ENCODE measurements around the gene ITPKC. TPM values are rescaled to one million over a fixed set of nuclear protein-coding genes. Genes with fewer than 3 reads are reported as not detected.
"Not testable (repeated sequence)": the region's sequence is repeated elsewhere in the genome, so short reads cannot be mapped to it uniquely, and the experiment has no call there.

The ITPKC gene
- total RNA-seq, 4 donors from 2014 or later = 18.3 to 49.7 (median 25.1) TPM

DNA sequence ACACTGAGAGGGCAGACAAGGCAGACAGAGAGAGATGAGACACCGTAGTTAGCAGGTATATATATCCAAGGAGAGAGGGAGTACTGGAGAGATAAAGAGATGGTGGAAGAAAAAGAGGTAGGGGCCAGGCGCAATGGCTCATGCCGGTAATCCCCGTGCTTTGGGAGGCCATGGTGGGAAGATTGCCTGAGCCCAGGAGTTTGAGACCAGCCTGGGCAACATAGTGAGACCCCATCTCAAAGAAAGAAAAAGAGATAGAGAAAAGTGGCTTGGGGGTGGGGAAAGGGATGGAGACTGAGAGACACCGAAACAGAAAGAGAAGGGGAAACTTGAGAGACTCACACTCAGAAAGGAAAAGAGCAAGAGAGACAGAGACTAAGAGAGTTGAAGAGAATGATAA is 63.7 kb downstream of the ITPKC start:
- no peak overlapping the region for H3K27ac ChIP-seq
- peaks cover 0 to 2% of the 10 kb centered on the region in 2 donors for H3K36me3 ChIP-seq
- H3K4me1 ChIP-seq = peaks cover 12 to 14% of the 10 kb centered on the region in 2 donors
- H3K9me3 ChIP-seq = no peaks in the 10 kb centered on the region
- no peak overlapping the region for H3K4me3 ChIP-seq (replicated peaks in 1 of 3)
- DNase-seq = no peak
- intact Hi-C loops (cut with DNase I) = no loop called here
- no peaks in the 10 kb centered on the region for H3K27me3 ChIP-seq
- no peak for TF ChIP-seq POLR2A (IDR thresholded peaks at IDR 0.05)
- TF ChIP-seq, protein P1, sequence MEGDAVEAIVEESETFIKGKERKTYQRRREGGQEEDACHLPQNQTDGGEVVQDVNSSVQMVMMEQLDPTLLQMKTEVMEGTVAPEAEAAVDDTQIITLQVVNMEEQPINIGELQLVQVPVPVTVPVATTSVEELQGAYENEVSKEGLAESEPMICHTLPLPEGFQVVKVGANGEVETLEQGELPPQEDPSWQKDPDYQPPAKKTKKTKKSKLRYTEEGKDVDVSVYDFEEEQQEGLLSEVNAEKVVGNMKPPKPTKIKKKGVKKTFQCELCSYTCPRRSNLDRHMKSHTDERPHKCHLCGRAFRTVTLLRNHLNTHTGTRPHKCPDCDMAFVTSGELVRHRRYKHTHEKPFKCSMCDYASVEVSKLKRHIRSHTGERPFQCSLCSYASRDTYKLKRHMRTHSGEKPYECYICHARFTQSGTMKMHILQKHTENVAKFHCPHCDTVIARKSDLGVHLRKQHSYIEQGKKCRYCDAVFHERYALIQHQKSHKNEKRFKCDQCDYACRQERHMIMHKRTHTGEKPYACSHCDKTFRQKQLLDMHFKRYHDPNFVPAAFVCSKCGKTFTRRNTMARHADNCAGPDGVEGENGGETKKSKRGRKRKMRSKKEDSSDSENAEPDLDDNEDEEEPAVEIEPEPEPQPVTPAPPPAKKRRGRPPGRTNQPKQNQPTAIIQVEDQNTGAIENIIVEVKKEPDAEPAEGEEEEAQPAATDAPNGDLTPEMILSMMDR (IDR thresholded peaks at IDR 0.05) = no peak
- 96 to 98% methylated on average over 5 of the region's 5 CpGs for WGBS, 2 donors

DNA sequence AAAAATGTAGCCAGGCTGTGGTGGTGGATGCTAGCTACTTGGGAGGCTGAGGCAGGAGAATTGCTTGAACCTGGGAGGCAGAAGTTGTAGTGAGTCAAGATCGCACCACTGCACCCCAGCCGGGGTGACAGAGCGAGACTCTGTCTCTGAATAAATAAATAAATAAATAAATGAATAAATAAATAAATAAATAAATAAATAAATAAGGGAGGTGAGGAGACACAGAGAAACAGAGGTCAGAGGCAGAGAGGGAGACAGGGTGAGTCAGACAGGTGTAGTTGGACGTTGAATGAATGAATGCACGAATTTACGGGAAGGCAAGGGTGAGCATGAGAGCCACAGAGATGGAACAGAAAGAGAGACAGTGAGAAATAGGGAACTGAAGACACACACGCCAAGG is 64.2 kb downstream of the ITPKC start:
- TF ChIP-seq POLR2A (IDR thresholded peaks at IDR 0.05) = no peak
- TF ChIP-seq, protein P1 (IDR thresholded peaks at IDR 0.05) = no peak
- Histone ChIP-seq H3K4me3 (replicated peaks in 1 of 3) (no peak overlapping the region), H3K4me1 (peaks cover 12 to 14% of the 10 kb centered on the region in 2 donors), H3K27ac (no peak overlapping the region), H3K9me3 (no peaks in the 10 kb centered on the region), H3K36me3 (peaks cover 0 to 2% of the 10 kb centered on the region in 2 donors), H3K27me3 (no peaks in the 10 kb centered on the region)
- intact Hi-C loops (cut with DNase I) = no loop called here
- no peak for DNase-seq
- 95 to 97% methylated on average over 7 of the region's 7 CpGs for WGBS, 2 donors

DNA sequence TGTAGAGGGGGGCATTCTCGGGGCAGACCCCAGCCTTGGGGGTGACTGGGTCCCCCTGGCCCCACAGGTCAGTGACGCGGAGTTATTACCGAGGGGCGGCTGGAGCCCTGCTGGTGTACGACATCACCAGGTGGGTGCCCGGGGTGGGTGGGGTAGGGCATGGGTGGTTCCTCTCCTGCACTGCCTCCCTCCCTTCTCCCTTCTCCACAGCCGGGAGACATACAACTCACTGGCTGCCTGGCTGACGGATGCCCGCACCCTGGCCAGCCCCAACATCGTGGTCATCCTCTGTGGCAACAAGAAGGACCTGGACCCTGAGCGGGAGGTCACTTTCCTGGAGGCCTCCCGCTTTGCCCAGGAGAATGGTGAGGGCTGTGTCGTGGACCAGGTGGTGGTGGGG is 66.8 kb downstream of the ITPKC start:
- H3K36me3 ChIP-seq = peaks cover 0 to 2% of the 10 kb centered on the region in 2 donors
- H3K27me3 ChIP-seq = no peaks in the 10 kb centered on the region
- H3K4me3 ChIP-seq (replicated peaks in 1 of 3) = no peak overlapping the region
- H3K4me1 ChIP-seq = peaks cover 6 to 7% of the 10 kb centered on the region in 2 donors
- H3K9me3 ChIP-seq = no peaks in the 10 kb centered on the region
- intact Hi-C loops (cut with DNase I) = no loop called here
- no peak overlapping the region for H3K27ac ChIP-seq
- TF ChIP-seq, protein P1 (IDR thresholded peaks at IDR 0.05) = no peak
- TF ChIP-seq POLR2A (IDR thresholded peaks at IDR 0.05) = no peak
- no peak for DNase-seq
- 89 to 92% methylated on average over 8 to 14 of the region's 14 CpGs for whole genome bisulfite sequencing, 2 donors

DNA sequence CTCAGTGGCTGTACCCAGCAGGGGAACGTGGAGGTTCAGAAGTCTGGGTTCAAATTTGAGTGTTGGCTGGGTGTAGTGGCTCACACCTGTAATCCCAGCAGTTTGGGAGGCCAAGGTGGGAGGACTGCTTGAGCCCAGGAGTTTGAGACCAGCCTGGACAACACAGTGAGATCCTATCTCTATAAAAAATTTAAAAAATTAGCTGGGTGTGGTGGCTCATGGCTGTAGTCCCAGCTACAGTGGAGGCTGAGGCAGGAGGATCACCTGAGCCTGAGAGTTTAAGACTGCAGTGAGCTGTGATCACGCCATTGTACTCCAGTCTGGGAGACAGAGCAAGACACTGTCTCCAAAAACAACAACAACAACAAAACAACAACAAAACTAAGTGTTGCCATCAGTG is 67.2 kb downstream of the ITPKC start:
- H3K27me3 ChIP-seq; H3K4me1 ChIP-seq; DNase-seq; H3K9me3 ChIP-seq; H3K27ac ChIP-seq; H3K36me3 ChIP-seq; intact Hi-C loops (cut with DNase I); H3K4me3 ChIP-seq (replicated peaks in 1 of 3): not testable (repeated sequence)
- 93 to 100% methylated on average over 2 of the region's 2 CpGs for WGBS, 2 donors

DNA sequence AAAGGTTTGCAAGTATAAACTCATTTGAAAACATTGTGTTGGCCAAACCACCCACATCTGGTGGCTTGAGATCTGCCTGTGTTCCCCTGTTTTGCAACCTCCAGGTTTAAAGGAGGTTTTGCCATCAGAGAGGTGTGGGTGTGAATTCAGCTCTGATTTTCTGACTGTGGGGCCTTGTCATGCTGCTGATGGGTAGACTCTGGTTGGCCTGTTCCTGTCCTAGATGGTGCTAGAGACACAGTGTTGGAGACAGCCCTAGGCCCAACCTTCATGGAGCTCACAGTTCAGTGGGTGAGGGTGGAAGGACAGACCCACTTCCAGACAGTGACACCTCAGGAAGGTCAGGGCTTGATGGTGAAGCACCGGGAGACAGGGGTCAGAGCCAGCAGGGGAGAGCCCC is 68.6 kb downstream of the ITPKC start:
- no peaks in the 10 kb centered on the region for H3K27me3 ChIP-seq
- peaks cover 0 to 2% of the 10 kb centered on the region in 2 donors for H3K36me3 ChIP-seq
- peaks cover 0 to 3% of the 10 kb centered on the region in 2 donors for H3K4me1 ChIP-seq
- DNase-seq = no peak
- H3K4me3 ChIP-seq (replicated peaks in 1 of 3) = no peak overlapping the region
- WGBS, 2 donors = 50 to 63% methylated on average over 1 of the region's 1 CpG
- intact Hi-C loops (cut with DNase I) = no loop called here
- H3K9me3 ChIP-seq = no peaks in the 10 kb centered on the region
- no peak overlapping the region for H3K27ac ChIP-seq
- TF ChIP-seq, protein P1 (IDR thresholded peaks at IDR 0.05) = no peak
- TF ChIP-seq POLR2A (IDR thresholded peaks at IDR 0.05) = no peak
